ENCODE measurements around the gene SLC30A3. TPM values are rescaled to one million over a fixed set of nuclear protein-coding genes. Genes with fewer than 3 reads are reported as not detected.
A peak's percentile ranks its signal among the peaks of the same experiment; 100 is the strongest.

Gene SLC30A3
- total RNA-seq, 3 donors from 2014 or later: 0.12 TPM; not detected in 2

- DNase-seq: no peak
- intact Hi-C loops (cut with DNase I, micrococcal nuclease): no loop called here
- Histone ChIP-seq H3K4me3 (no peak overlapping the region), H3K9me3 (no peaks in the 10 kb centered on the region), H3K36me3 (ENCODE audit: low read depth) (peaks cover 21% of the 10 kb centered on the region), H3K4me1 (ENCODE audit: low read depth) (no peaks in the 10 kb centered on the region)
- TF ChIP-seq, protein P1, sequence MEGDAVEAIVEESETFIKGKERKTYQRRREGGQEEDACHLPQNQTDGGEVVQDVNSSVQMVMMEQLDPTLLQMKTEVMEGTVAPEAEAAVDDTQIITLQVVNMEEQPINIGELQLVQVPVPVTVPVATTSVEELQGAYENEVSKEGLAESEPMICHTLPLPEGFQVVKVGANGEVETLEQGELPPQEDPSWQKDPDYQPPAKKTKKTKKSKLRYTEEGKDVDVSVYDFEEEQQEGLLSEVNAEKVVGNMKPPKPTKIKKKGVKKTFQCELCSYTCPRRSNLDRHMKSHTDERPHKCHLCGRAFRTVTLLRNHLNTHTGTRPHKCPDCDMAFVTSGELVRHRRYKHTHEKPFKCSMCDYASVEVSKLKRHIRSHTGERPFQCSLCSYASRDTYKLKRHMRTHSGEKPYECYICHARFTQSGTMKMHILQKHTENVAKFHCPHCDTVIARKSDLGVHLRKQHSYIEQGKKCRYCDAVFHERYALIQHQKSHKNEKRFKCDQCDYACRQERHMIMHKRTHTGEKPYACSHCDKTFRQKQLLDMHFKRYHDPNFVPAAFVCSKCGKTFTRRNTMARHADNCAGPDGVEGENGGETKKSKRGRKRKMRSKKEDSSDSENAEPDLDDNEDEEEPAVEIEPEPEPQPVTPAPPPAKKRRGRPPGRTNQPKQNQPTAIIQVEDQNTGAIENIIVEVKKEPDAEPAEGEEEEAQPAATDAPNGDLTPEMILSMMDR (IDR thresholded peaks at IDR 0.05): no peak
- no peak for ATAC-seq
These were observed 30.9 kb downstream of the SLC30A3 start for GRCh38 chr2:27231921-27232320.

DNA sequence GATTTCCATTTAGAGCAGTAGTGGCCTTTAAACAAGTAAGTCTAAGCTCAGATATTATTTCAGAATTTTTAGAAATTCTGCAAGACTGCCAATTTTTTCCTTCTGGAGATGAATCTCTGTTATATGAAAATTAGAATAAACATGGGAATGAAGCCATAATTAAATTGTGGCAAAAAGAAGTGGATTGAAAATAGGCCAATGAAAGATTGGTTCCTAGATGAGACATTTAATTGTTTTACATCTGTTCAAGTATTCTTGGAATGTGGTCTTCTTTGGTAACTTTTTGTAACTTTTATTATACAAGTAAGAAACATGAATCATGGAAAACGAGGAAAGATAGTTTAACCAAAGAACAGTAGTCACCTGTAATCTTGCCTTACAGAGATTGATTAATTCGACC is 35.3 kb downstream of the SLC30A3 start:
- intact Hi-C loops (cut with DNase I, micrococcal nuclease): no loop called here
- TF ChIP-seq, protein P1 (IDR thresholded peaks at IDR 0.05): no peak

GRCh38 chr2:27225526-27225925 is 37.3 kb downstream of the SLC30A3 start:
- DNase-seq: peak in 1 of 3 donors; percentile 16
- ATAC-seq: no peak
- TF ChIP-seq, protein P1 (IDR thresholded peaks at IDR 0.05): no peak
- intact Hi-C loops (cut with DNase I, micrococcal nuclease): no loop called here
- Histone ChIP-seq H3K36me3 (ENCODE audit: low read depth) (peaks cover 11% of the 10 kb centered on the region), H3K4me1 (ENCODE audit: low read depth) (no peaks in the 10 kb centered on the region), H3K4me3 (no peak overlapping the region), H3K9me3 (no peaks in the 10 kb centered on the region)

More for the DNA sequence above, 35.3 kb downstream of the SLC30A3 start:
- H3K4me3 ChIP-seq: no peak overlapping the region
- peaks cover 14% of the 10 kb centered on the region for H3K36me3 ChIP-seq (ENCODE audit: low read depth)
- no peak for ATAC-seq
- H3K4me1 ChIP-seq (ENCODE audit: low read depth): no peaks in the 10 kb centered on the region
- no peaks in the 10 kb centered on the region for H3K9me3 ChIP-seq
- DNase-seq: no peak

DNA sequence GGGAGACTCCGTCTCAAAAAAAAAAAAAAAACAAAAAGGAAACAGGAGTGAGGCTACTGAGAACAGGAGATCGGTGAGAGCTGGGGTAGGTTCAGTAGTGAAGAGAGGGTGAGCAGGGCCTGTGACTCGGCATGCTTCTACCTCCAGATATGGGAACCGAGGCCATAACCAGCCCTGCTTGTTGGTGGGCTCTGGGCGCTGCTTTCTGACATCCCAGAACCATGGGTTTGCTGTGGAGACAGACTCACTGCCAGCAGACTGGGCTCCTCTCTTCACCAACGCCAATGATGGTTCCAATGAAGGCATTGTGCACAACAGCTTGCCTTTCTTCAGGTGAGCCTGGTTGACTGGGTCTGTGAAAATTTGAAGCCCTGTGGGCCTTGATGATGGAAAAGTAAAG is 39.4 kb downstream of the SLC30A3 start:
- Histone ChIP-seq H3K4me3 (no peak overlapping the region), H3K36me3 (ENCODE audit: low read depth) (peaks cover 5% of the 10 kb centered on the region), H3K9me3 (no peaks in the 10 kb centered on the region), H3K4me1 (ENCODE audit: low read depth) (no peaks in the 10 kb centered on the region)
- TF ChIP-seq, protein P1 (IDR thresholded peaks at IDR 0.05): no peak
- intact Hi-C loops (cut with DNase I, micrococcal nuclease): no loop called here
- DNase-seq: no peak
- no peak for ATAC-seq

GRCh38 chr2:27222407-27222806 is 40.4 kb downstream of the SLC30A3 start:
- no peak overlapping the region for H3K4me3 ChIP-seq
- peaks cover 5% of the 10 kb centered on the region for H3K36me3 ChIP-seq (ENCODE audit: low read depth)
- intact Hi-C loops (cut with DNase I, micrococcal nuclease): no loop called here
- TF ChIP-seq, protein P1 (IDR thresholded peaks at IDR 0.05): no peak
- peaks cover 7% of the 10 kb centered on the region for H3K4me1 ChIP-seq (ENCODE audit: low read depth)
- no peaks in the 10 kb centered on the region for H3K9me3 ChIP-seq
- ATAC-seq (no peak), DNase-seq (peak in 1 of 3 donors; percentile 18)

DNA sequence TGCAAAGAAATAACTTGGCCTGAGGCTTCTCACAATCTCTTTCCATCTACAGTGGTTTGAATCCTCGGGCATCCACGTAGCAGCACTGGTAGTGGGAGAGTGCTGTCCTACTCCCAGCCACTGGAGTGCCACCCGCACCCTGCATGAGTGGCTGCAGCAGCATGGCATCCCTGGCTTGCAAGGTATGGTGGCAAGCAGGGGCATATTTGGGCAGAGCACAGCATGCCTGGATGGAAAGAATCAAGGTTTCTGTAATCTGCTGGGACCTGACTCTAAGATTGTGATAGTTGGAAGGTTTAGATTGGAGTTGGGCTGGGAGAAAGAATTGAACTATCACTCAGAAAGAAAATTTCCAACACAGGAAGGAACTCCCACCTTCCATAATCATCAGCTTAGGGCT is 41.7 kb downstream of the SLC30A3 start:
- TF ChIP-seq, protein P1 (IDR thresholded peaks at IDR 0.05): no peak
- Histone ChIP-seq H3K4me1 (ENCODE audit: low read depth) (peaks cover 11% of the 10 kb centered on the region), H3K4me3 (no peak overlapping the region), H3K9me3 (no peaks in the 10 kb centered on the region), H3K36me3 (ENCODE audit: low read depth) (peaks cover 5% of the 10 kb centered on the region)
- no peak for ATAC-seq
- intact Hi-C loops (cut with DNase I, micrococcal nuclease): no loop called here
- DNase-seq: peak in 1 of 3 donors; percentile 12

All from mucosa of descending colon (tissue), 3 donors.